ENCODE data around the gene KCTD1.

KCTD1 gene

GRCh38 chr18:26565514-26565913 is 17.2 kb upstream of the KCTD1 start:
- Histone ChIP-seq H4K20me1 (ENCODE audit: insufficient read depth, low read length, poor library complexity, severe bottlenecking) (no peaks in the 10 kb centered on the region), H3K27me3 (ENCODE audit: insufficient read depth, low read length, poor library complexity, severe bottlenecking) (no peaks in the 10 kb centered on the region), H3K36me3 (ENCODE audit: insufficient read depth, low read length) (no peaks in the 10 kb centered on the region), H3K4me3 (ENCODE audit: low read length, poor library complexity, severe bottlenecking) (no peak overlapping the region), H3F3A (ENCODE audit: low read depth) (no peaks in the 10 kb centered on the region), H3K9ac (ENCODE audit: low read depth, low read length, poor library complexity, severe bottlenecking) (no peak overlapping the region), H3K9me3 (ENCODE audit: insufficient read depth, low read depth, low read length) (no peaks in the 10 kb centered on the region), H3K79me2 (ENCODE audit: insufficient read depth, low read length) (no peaks in the 10 kb centered on the region), H3K4me2 (ENCODE audit: low read depth, low read length, poor library complexity, severe bottlenecking) (no peak overlapping the region), H3K4me1 (ENCODE audit: insufficient read depth, low read length, poor library complexity, severe bottlenecking) (peaks cover 4% of the 10 kb centered on the region), H3K9me2 (replicated peaks; ENCODE audit: low read depth, low read length) (no peaks in the 10 kb centered on the region), H2AFZ (ENCODE audit: low read length) (no peak overlapping the region)
- no peak for TF ChIP-seq CTCF (conservative IDR thresholded peaks at IDR 0.05; ENCODE audit: low read length)
- TF ChIP-seq EZH2phosphoT487 (IDR thresholded peaks at IDR 0.05; ENCODE audit: borderline replicate concordance) = no peak

- no peak overlapping the region for H3K9ac ChIP-seq (ENCODE audit: low read depth, low read length, poor library complexity, severe bottlenecking)
- TF ChIP-seq EZH2phosphoT487 (IDR thresholded peaks at IDR 0.05; ENCODE audit: borderline replicate concordance) = no peak
- no peak; the same call in 1 of the 2 replicates for TF ChIP-seq CTCF (conservative IDR thresholded peaks at IDR 0.05; ENCODE audit: low read length)
- H4K20me1 ChIP-seq (ENCODE audit: insufficient read depth, low read length, poor library complexity, severe bottlenecking) = no peaks in the 10 kb centered on the region
- H3K9me2 ChIP-seq (replicated peaks; ENCODE audit: low read depth, low read length) = no peaks in the 10 kb centered on the region
- H3K4me1 ChIP-seq (ENCODE audit: insufficient read depth, low read length, poor library complexity, severe bottlenecking) = peaks cover 4% of the 10 kb centered on the region
- H3F3A ChIP-seq (ENCODE audit: low read depth) = no peaks in the 10 kb centered on the region
- H3K79me2 ChIP-seq (ENCODE audit: insufficient read depth, low read length) = no peaks in the 10 kb centered on the region
- H3K4me2 ChIP-seq (ENCODE audit: low read depth, low read length, poor library complexity, severe bottlenecking) = no peak overlapping the region
- no peak overlapping the region for H3K4me3 ChIP-seq (ENCODE audit: low read length, poor library complexity, severe bottlenecking)
- no peaks in the 10 kb centered on the region for H3K36me3 ChIP-seq (ENCODE audit: insufficient read depth, low read length)
- no peak overlapping the region for H2AFZ ChIP-seq (ENCODE audit: low read length)
- no peaks in the 10 kb centered on the region for H3K27me3 ChIP-seq (ENCODE audit: insufficient read depth, low read length, poor library complexity, severe bottlenecking)
- no peaks in the 10 kb centered on the region for H3K9me3 ChIP-seq (ENCODE audit: insufficient read depth, low read depth, low read length)
Observed at GRCh38 chr18:26563024-26563423, 14.7 kb upstream of the KCTD1 start.

GRCh38 chr18:26562568-26562967 is 14.2 kb upstream of the KCTD1 start:
- no peak overlapping the region for H3K4me2 ChIP-seq (ENCODE audit: low read depth, low read length, poor library complexity, severe bottlenecking)
- H3K4me1 ChIP-seq (ENCODE audit: insufficient read depth, low read length, poor library complexity, severe bottlenecking) = peaks cover 4% of the 10 kb centered on the region
- no peaks in the 10 kb centered on the region for H3F3A ChIP-seq (ENCODE audit: low read depth)
- TF ChIP-seq EZH2phosphoT487 (IDR thresholded peaks at IDR 0.05; ENCODE audit: borderline replicate concordance) (no peak), CTCF (conservative IDR thresholded peaks at IDR 0.05; ENCODE audit: low read length) (no peak)
- no peaks in the 10 kb centered on the region for H3K9me3 ChIP-seq (ENCODE audit: insufficient read depth, low read depth, low read length)
- H3K9me2 ChIP-seq (replicated peaks; ENCODE audit: low read depth, low read length) = no peaks in the 10 kb centered on the region
- no peak overlapping the region for H2AFZ ChIP-seq (ENCODE audit: low read length)
- H3K27me3 ChIP-seq (ENCODE audit: insufficient read depth, low read length, poor library complexity, severe bottlenecking) = no peaks in the 10 kb centered on the region
- H3K9ac ChIP-seq (ENCODE audit: low read depth, low read length, poor library complexity, severe bottlenecking) = no peak overlapping the region
- no peak overlapping the region for H3K4me3 ChIP-seq (ENCODE audit: low read length, poor library complexity, severe bottlenecking)
- H4K20me1 ChIP-seq (ENCODE audit: insufficient read depth, low read length, poor library complexity, severe bottlenecking) = no peaks in the 10 kb centered on the region
- no peaks in the 10 kb centered on the region for H3K79me2 ChIP-seq (ENCODE audit: insufficient read depth, low read length)
- H3K36me3 ChIP-seq (ENCODE audit: insufficient read depth, low read length) = no peaks in the 10 kb centered on the region
